ENCODE measurements around the gene DROSHA.

- TF ChIP-seq CTCF (IDR thresholded peaks at IDR 0.05; ENCODE audit: borderline replicate concordance, extremely low read depth, low read length, poor library complexity, severe bottlenecking): no peak
- no peak for TF ChIP-seq EZH2 (IDR thresholded peaks at IDR 0.05; ENCODE audit: borderline replicate concordance, low read depth, low read length, severe bottlenecking)
Measured at GRCh38 chr5:31410089-31410488, 121.8 kb downstream of the DROSHA start.

Data from DND-41 (cell line).